Neural crest cell (in vitro differentiated cells): ENCODE data around the gene CREB3L1. TPM values are rescaled to one million over a fixed set of nuclear protein-coding genes. Genes with fewer than 3 reads are reported as not detected.

Experiments
- DNase-seq: peaks from one replicate; pipeline ENCODE4 v3.0.0; 2021; ENCODE audit warnings: low read depth, mixed read lengths, low spot score
- H3K27ac Mint-ChIP-seq: one replicate; pipeline ENCODE4 v1.8.0; 2021; ENCODE audit warnings: mild to moderate bottlenecking, mixed read lengths; ENCODE audit not compliant: unreplicated experiment
- H3K27me3 Mint-ChIP-seq: 2 replicates; pipeline ENCODE4 v1.8.0; 2021; ENCODE audit warnings: low read depth, mild to moderate bottlenecking, mixed read lengths
- H3K36me3 Mint-ChIP-seq: 2 replicates; pipeline ENCODE4 v1.8.0; 2021; ENCODE audit warnings: low read depth, mild to moderate bottlenecking, mixed read lengths
- H3K4me1 Mint-ChIP-seq: 2 replicates; pipeline ENCODE4 v1.8.0; 2021; ENCODE audit warnings: mixed read lengths
- H3K4me3 Mint-ChIP-seq: one replicate; pipeline ENCODE4 v1.8.0; 2021; ENCODE audit warnings: mild to moderate bottlenecking, mixed read lengths
- H3K9me3 Mint-ChIP-seq: 2 replicates; pipeline ENCODE4 v1.8.0; 2021; ENCODE audit warnings: mixed read lengths
- CTCF ChIP-seq: fragments of 200-600 bp; sonication (generic); conservative IDR thresholded peaks from 2 replicates; pipeline ENCODE4 v1.5.0; 2021; ENCODE audit warnings: antibody characterized with exemption, mild to moderate bottlenecking
- total RNA-seq: library from RNA; stranded (reverse); gene quantifications from 2 replicates; pipeline ENCODE4 v1.2.1, GENCODE V29; 2021

The CREB3L1 gene
- total RNA-seq, 1 donor from 2014 or later: 0.75 TPM

GRCh38 chr11:46353698-46354097 lies 76.2 kb downstream of the CREB3L1 start:
- H3K4me3 Mint-ChIP-seq: no peak overlapping the region
- no peaks in the 10 kb centered on the region for H3K9me3 Mint-ChIP-seq
- no peak for TF ChIP-seq CTCF
- peaks cover 28% of the 10 kb centered on the region for H3K4me1 Mint-ChIP-seq
- no peak overlapping the region for H3K27ac Mint-ChIP-seq
- no peak for DNase-seq
- no peaks in the 10 kb centered on the region for H3K27me3 Mint-ChIP-seq
- no peaks in the 10 kb centered on the region for H3K36me3 Mint-ChIP-seq

- Mint-ChIP-seq H3K4me3 (no peak overlapping the region), H3K27ac (no peak overlapping the region), H3K4me1 (peaks cover 24% of the 10 kb centered on the region), H3K9me3 (no peaks in the 10 kb centered on the region), H3K36me3 (no peaks in the 10 kb centered on the region), H3K27me3 (no peaks in the 10 kb centered on the region)
- no peak for DNase-seq
- no peak for TF ChIP-seq CTCF
Measured at GRCh38 chr11:46356924-46357482, 79.5 kb downstream of the CREB3L1 start.

GRCh38 chr11:46357483-46357936 lies 80.0 kb downstream of the CREB3L1 start:
- no peak overlapping the region for H3K27ac Mint-ChIP-seq
- no peaks in the 10 kb centered on the region for H3K9me3 Mint-ChIP-seq
- H3K36me3 Mint-ChIP-seq: no peaks in the 10 kb centered on the region
- H3K27me3 Mint-ChIP-seq: no peaks in the 10 kb centered on the region
- H3K4me3 Mint-ChIP-seq: no peak overlapping the region
- TF ChIP-seq CTCF: no peak
- H3K4me1 Mint-ChIP-seq: peaks cover 26% of the 10 kb centered on the region
- no peak for DNase-seq

GRCh38 chr11:46359953-46360352 lies 82.5 kb downstream of the CREB3L1 start:
- TF ChIP-seq CTCF: no peak
- H3K27me3 Mint-ChIP-seq: no peaks in the 10 kb centered on the region

GRCh38 chr11:46360878-46361277 lies 83.4 kb downstream of the CREB3L1 start:
- H3K9me3 Mint-ChIP-seq: no peaks in the 10 kb centered on the region
- no peak for DNase-seq
- no peak for TF ChIP-seq CTCF
- no peaks in the 10 kb centered on the region for H3K36me3 Mint-ChIP-seq
- H3K27ac Mint-ChIP-seq: peak overlapping the region; percentile 83
- H3K4me3 Mint-ChIP-seq: no peak overlapping the region
- peaks cover 41% of the 10 kb centered on the region for H3K4me1 Mint-ChIP-seq
- no peaks in the 10 kb centered on the region for H3K27me3 Mint-ChIP-seq

More at GRCh38 chr11:46359953-46360352, 82.5 kb downstream of the CREB3L1 start:
- Mint-ChIP-seq H3K27ac (no peak overlapping the region), H3K9me3 (no peaks in the 10 kb centered on the region), H3K36me3 (no peaks in the 10 kb centered on the region), H3K4me1 (peaks cover 34% of the 10 kb centered on the region), H3K4me3 (no peak overlapping the region)
- no peak for DNase-seq
